GM21825 (cell line): ENCODE measurements around the gene LRCH3.
A peak's percentile ranks its signal among the peaks of the same experiment; 100 is the strongest.

ENCODE experiments used
- ATAC-seq: cut with Tn5 transposase; IDR thresholded peaks from one replicate; pipeline ENCODE4 v1.9.1; 2021; ENCODE audit warnings: mild to moderate bottlenecking, moderate library complexity; ENCODE audit not compliant: unreplicated experiment

The LRCH3 gene

DNA sequence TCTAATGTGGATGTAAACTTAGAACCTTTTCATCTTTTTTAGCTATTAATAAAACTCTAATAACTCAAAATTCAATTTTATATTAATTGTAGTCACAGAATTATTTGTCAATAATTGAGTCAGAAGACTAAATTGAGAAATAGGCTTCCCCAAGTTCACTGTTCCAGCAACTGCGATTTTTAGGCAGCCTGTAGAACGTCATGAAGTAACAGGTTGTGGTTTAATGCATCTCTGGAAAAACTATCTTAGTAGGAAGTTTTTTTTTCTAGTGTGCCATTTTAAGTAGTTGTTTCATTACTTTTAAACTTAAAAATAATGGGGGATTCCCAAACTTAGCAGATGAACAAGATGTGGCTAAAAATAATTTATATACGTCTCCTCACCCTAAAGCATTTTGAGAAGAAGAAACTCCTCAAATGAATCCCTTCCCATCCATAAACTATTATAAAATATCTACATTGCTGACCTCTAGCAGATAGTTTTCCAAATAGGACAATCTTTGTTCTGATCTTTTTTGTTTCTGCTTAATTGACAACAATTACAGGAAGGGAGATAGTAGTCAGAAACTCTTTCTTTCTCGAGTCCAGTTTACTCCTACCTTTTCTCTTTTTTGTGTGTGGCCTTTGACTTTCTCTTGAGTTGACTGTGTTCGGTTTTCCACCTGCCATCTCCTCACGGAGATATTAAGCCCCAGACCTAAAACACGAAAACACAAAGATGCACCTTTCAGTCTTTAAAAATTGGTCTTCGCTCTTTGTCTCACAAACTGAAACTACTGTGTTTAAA lies 43.1 kb downstream of the LRCH3 start:
- ATAC-seq: no peak

DNA sequence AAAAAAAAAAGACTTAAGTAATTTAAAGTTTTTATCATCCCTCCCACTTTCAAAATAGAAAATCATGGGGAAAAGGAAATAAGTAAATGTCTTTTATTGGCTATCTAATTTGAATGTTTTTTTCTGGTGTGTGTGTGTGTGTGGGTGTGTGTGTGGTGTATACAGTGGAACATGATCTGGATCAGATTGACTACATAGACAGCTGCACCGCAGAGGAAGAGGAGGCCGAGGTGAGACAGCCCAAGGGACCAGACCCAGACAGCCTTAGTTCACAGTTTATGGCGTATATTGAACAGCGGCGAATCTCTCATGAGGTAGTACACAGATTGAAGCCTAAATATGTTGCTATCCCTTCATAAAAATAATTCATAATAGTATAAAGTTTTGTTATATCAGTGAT lies 44.5 kb downstream of the LRCH3 start:
- ATAC-seq: no peak

DNA sequence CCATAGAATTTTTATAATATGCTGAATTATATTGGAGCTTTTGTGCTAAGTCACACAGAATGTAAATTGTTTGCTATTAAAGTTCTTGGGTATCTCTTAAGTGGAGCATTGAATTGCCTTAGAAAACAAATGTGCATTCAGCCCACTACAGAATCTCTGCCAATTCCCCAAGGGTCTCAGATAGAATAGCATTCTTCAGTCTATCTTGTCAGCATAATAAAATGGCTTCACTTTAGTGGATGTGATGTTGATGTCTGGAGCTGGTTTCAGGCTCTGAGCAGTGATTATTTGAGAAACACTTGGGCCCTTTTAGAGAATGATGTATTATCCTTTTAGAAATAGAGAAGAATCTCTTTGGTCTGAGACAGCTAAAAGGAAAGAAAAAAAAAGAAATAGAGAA lies 45.2 kb downstream of the LRCH3 start:
- no peak for ATAC-seq

DNA sequence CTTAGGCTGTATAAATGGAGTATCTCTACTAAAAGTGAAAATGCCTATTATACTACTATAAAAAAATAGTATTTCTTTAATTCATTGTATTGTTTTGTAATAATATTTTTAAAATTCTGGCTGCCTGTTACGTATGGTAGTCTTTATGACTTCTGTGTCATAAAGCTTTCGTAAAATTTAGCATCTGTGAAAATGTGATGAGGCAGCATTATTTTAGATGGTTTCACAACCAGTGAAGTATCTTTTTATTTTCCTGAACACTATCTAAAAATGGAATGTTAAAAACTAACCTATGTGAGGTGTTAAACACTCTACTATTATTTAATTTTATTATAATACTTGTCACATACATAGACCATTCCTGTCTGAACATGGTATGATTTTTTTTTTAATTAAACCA lies 46.2 kb downstream of the LRCH3 start:
- no peak for ATAC-seq

DNA sequence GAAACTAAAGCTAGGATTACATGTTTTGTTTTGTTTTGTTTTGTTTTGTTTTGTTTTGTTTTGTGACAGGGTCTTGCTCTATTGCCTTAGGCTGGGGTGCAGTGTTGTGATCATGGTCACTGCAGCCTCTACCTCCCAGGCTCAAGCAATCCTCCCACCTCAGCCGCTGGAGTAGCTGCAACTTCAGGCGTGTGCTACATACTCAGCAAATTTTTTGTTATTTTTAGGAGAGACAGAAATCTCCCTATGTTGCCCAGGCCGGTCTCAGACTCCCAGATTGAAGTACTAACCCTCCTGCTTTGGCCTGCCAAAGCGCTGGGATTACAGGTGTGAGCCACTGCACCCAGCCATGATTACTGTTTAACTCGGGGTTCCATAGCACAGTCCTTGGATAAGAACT lies 50.7 kb downstream of the LRCH3 start:
- no peak for ATAC-seq

DNA sequence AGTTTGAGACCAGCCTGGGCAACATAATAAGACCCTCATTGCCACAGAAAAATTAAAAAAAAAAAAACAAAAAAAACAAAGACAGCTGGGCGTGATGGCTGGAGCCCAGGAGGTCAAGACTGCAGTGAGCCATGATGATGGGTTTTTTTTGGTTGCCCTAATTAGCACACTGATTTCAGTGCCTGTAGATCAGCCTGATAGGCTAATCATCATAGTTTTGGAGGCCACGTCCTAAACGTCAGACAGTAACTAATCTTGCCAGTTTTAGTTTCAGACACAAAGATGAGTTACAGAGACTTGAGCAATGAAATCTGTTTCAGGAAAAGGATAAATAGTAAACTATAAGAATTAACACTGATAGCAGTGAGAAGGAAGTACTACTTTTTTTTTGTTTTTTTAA lies 55.4 kb downstream of the LRCH3 start:
- ATAC-seq: no peak

DNA sequence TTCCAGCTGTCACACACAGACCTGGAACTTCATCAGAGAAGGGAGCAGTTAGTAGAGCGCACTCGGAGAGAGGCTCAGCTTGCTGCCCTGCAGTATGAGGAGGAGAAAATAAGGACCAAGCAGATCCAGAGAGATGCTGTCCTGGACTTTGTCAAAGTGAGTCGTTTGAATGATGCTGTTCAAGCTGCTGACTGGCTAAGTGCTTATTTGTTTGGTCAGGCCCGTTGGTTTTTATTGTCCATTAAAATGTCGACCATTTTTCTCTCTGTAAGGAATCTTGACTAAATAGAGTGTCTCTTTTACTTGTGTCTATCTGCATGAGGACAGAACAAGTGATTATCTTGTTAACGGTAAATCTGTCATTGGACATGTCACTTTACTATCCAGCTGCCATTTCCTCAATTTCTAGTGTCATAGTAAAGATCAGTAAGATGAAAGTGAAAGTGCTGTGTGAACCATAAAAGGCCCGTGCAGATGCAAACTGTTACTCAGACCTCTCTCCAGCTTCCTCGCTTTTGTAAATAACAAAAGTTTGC lies 56.9 kb downstream of the LRCH3 start:
- ATAC-seq: peak; percentile 78

DNA sequence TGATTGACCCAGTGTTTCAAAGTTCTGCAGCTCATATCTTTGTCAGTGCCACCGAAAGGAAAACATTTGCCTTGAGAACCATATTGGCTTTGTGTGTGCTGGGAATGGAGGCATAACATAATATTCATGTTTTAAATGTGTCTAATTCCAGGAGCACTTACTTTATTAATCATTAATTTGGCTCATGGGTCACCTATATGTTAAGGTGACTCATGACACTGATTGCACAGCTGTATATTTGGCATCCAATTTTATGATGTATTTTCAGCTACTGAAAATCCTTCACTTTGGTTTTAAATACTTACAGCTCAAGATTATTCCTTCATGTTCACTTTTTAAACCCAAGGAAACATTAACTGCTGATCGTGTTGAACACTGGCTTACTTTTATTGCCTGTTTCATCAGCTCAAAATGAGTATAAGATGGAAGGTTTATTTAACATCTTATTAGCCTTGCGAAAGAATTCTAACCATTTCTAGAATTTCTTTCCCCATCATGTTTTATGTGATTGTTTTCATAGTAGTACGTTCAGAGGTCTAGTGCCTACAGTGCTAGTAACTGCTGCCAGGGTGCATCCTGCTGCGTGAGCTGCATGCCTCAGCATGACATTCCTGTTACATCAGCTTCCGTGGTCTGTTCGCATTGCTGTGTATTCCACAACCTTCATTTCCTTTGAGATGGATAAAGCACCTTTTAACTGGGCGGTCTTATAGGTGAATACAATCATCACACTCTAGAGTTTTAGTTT lies 63.7 kb downstream of the LRCH3 start:
- ATAC-seq: no peak

GRCh38 chr3:197855571-197855970 lies 64.5 kb downstream of the LRCH3 start:
- no peak for ATAC-seq

- no peak for ATAC-seq
These were observed 65.3 kb downstream of the LRCH3 start for GRCh38 chr3:197856199-197856816.

GRCh38 chr3:197858133-197858532 lies 67.1 kb downstream of the LRCH3 start:
- ATAC-seq: no peak

DNA sequence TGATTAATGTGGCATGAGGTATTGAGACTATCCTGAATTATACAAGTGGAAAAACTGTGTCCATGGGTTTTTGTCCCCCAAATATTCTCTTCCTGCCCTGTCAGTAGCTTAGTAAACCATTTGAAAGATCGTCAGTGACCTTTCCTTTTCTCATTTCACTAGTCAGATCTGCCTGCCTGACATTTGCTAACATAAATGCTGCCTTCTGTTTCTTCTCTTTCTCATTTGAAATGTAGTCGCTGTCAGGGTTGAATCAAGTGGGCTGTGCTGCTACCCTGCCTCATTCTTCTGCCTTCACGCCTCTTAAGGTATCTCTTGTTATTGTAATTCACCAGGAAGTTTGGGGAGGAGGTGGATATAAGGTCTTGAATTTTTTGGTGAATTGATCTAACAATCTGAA lies 67.5 kb downstream of the LRCH3 start:
- no peak for ATAC-seq

GRCh38 chr3:197866035-197866434 lies 75.0 kb downstream of the LRCH3 start:
- ATAC-seq: no peak

DNA sequence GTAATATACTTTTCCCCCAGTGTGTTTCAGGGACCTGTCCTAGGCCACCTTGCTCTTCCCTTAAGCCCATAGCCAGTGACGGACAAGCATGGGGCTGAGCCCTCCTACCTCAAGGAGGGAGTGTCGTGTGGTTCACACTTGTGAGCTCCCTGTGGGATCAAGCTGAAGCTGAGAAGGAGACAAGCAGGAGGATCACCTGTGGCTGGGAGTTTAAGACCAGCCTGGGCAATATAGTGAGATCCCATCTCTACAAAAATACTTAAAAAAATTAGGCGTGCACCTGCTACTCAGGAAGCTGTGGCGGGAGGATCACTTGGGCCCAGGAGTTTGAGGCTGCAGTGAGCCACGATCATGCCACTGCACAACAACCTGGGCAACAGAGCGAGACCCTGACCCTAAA lies 82.3 kb downstream of the LRCH3 start:
- ATAC-seq: no peak

GRCh38 chr3:197874064-197874463 lies 83.0 kb downstream of the LRCH3 start:
- no peak for ATAC-seq

- ATAC-seq: no peak
These were observed 83.6 kb downstream of the LRCH3 start for GRCh38 chr3:197874653-197875052.

GRCh38 chr3:197877902-197878301 lies 86.8 kb downstream of the LRCH3 start:
- ATAC-seq: no peak

DNA sequence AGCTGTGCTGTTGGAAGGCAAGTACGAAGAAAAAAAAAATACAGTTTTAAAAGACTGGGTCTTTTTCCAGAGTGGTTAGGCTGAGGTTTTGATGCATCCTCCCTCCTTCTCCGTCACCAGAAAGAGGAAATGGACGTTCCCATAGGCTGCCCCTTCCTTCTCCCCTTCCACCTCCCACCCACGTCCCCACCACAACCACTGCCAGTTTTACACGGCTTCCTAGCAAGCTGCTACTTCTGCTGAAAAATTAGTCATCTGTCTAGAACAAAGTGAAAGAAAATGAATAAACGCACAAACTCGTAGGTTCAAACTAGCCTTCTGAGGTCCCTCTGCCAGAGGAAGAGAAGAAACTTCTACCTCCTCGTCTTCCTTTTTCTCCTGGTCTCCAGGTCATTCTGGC lies 87.4 kb downstream of the LRCH3 start:
- no peak for ATAC-seq

- ATAC-seq: no peak
These were observed 89.6 kb downstream of the LRCH3 start for GRCh38 chr3:197880491-197881269.

DNA sequence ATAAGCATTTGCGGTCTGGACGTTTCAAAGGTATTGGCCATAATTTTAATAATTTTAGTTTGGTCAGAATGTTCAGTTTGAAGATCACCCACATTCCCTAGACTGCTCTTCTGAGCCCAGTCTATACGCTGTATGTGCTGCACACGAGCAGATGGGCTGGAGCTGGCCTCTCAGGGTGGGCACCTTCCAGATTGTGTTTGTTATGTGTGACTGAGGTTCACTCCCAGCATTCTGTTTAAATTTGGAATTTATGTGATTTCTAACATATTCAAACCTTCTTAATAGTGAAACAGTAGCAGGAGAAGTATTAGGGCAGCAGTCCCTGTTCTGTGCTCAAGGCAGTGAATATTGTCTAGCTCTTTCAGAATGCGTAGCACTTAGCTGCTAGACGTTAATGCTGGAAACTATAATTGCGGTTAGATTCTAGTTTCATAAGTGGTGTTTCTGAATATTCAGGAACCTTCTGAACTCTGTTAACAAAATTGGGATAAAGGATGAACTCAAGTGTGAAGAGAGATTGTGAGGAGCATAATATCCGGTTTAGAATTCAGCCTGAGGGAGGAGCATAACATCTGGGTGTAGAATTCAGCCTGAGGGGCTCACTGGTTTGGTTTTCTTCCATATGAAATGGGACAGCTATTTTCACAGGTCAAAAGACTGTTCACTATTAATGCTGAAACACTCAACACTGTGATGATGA lies 90.4 kb downstream of the LRCH3 start:
- ATAC-seq: no peak
